Left renal pelvis (tissue), 4 donors: ENCODE data around the gene OR1D5. TPM values are rescaled to one million over a fixed set of nuclear protein-coding genes. Genes with fewer than 3 reads are reported as not detected.
A peak's percentile ranks its signal among the peaks of the same experiment; 100 is the strongest.
"Not testable (repeated sequence)": the region's sequence is repeated elsewhere in the genome, so short reads cannot be mapped to it uniquely, and the experiment has no call there.

Experiments
- DNase-seq, 4 donors: peaks; one replicate each; pipeline ENCODE4 v3.0.0-alpha.2; 2013; ENCODE audit warnings: low read depth in 4 of 4, low spot score in 3 of 4
- polyA plus RNA-seq, 4 donors: library from polyadenylated mRNA; unstranded; fragments of 120-200 nt; gene quantifications; one replicate each; pipeline ENCODE4 v1.2.1, GENCODE V29; 2013; ENCODE audit not compliant: insufficient read length in 4 of 4

Gene OR1D5, protein sequence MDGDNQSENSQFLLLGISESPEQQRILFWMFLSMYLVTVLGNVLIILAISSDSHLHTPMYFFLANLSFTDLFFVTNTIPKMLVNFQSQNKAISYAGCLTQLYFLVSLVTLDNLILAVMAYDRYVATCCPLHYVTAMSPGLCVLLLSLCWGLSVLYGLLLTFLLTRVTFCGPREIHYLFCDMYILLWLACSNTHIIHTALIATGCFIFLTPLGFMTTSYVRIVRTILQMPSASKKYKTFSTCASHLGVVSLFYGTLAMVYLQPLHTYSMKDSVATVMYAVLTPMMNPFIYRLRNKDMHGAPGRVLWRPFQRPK
- polyA plus RNA-seq, result not detected

DNA sequence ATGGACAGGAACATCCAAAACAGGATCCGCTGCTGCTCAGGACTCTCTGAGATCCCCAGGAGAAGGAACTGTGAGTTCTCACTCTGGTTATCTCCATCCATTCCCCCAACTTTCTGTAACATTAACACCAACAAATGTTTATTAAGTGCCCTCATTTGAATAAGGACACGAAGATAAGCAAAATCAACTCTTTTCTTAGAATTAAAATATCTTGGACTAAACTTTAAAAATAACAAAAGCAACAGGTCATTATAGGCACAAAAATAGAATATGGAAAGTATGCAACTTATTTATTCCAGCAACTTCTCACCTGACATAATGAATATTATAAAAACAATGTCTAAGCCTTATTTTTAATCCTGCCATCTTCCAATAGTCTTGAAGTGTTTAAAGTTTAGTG, at the start of gene OR1D5:
Gene OR1D5, minus strand, starts transcription at position 101 of the 400 bp plus-strand sequence. Its CDS starts 0 bp downstream, at position 101.
- DNase-seq, result not testable (repeated sequence)

DNA sequence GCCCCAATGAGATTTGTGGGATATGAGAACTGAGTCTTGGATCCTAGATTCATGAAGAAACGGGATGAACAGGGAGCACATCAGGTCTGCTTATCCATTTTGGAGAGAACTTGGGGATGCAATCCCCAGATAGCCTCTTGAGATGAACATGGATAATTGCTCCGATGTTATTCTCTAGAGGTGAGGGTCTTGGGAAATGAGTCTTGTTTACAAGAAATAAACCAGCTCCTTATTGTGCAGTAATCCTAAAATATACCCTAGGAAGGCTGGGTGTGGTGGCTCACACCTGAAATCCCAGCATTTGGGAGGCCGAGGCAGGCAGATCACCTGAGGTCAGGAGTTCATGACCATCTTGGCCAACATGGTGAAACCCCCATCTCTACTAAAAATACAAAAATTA, 40.9 kb upstream of the OR1D5 start, which contains the start of gene OR1D2:
Gene OR1D2, minus strand, starts transcription at position 101 of the 400 bp plus-strand sequence. CDS start 11,426 bp downstream, outside the sequence.
- DNase-seq, result no peak

DNA sequence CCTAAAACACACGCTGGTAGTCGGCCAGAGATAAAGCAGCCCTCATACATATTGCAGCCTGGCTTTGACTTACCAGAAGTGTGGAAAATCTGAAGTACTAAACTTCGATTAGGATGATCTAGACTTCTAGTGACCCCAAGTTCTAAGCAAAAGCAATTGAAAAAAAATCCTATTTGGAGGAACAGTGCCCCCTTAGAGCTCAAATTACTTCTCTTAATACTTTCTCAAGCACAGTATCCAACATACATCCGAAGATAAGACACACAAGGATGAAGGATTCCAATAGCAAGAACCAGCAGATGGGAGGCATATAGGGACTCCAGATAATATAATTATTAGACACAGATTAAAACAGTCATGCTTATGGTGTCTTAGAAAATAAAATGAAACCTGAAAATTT, 10.4 kb upstream of the OR1D5 start:
- not testable (repeated sequence) for DNase-seq

DNA sequence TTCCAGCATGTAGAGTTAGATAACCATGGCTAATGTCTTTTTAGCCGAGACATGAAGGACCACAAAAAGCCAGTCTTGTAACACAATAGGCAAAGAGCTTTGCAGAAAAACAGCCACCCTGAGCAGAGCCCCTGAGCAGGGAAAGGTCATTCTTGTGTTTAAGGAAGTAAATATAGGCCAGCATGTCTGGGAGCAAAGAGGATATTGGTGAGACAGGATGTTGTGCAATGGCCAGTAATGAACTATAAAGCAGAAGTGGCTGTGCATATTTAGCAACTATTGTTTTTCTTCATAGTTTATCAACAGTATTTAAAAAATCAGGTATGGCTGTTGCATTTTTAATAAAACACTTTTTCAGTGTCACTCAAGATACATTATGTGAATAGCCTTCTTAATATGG, 1.8 kb upstream of the OR1D5 start:
- DNase-seq, result not testable (repeated sequence)

DNA sequence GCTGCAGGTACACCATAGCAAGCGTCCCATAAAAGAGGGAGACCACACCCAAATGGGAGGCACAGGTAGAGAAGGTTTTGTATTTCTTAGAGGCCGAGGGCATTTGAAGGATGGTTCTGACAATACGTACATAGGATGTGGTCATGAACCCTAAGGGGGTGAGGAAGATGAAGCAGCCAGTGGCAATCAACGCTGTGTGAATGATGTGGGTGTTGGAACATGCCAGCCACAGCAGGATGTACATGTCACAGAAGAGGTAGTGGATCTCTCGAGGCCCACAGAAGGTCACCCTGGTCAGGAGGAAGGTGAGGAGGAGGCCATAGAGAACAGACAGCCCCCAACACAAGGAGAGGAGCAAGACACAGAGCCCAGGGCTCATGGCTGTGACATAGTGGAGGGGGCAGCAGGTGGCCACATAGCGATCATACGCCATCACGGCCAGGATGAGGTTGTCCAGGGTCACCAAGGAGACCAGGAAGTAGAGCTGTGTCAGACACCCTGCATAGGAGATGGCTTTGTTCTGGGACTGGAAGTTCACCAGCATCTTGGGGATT, 506 bp downstream of the OR1D5 start:
- DNase-seq, result not testable (repeated sequence)

DNA sequence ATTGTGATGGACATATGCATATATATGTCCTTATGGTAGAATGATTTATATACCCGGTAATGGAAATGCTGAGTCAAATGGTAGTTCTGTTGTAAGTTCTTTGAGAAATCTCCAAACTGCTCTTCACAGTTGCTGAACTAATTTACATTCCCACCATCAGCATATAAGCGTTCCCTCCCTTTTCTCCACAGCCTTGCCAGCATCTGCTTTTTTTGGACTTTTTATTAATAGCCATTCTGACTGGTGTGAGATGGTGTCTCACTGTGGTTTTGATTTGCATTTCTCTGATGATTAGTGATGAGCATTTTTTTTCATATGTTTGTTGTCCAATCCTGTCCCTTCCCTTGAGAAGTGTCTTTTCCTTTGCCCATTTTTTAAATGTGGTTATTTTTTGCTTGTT, 8.5 kb downstream of the OR1D5 start:
- DNase-seq, result not testable (repeated sequence)

DNA sequence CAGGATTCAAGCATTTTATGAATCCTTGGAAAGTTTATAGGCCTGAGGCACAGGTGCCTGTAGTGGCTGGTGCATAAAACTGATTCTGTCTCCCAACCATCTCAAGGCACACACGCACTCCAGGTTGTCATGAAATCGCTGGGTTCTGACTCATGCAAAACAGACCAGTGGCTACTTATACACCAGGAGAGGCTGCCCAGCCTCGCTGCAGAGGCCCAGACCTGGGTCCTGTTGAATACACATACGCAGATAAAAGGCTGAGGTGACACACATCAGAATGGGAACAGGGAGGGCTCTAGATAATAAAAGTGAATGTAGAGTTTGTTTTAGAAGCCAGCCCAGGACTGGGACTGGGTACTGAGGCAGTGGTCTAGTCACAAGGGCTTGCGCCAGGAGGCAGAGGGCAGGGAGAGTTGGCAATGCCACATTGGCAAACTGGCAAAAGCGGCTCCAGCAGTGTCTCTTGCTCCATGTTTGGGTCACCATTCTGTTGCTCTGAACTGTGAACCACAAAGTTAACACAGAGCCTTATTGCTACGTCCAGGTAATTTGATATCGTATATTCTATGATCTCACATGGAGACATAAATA, 13.6 kb downstream of the OR1D5 start:
- no peak for DNase-seq

DNA sequence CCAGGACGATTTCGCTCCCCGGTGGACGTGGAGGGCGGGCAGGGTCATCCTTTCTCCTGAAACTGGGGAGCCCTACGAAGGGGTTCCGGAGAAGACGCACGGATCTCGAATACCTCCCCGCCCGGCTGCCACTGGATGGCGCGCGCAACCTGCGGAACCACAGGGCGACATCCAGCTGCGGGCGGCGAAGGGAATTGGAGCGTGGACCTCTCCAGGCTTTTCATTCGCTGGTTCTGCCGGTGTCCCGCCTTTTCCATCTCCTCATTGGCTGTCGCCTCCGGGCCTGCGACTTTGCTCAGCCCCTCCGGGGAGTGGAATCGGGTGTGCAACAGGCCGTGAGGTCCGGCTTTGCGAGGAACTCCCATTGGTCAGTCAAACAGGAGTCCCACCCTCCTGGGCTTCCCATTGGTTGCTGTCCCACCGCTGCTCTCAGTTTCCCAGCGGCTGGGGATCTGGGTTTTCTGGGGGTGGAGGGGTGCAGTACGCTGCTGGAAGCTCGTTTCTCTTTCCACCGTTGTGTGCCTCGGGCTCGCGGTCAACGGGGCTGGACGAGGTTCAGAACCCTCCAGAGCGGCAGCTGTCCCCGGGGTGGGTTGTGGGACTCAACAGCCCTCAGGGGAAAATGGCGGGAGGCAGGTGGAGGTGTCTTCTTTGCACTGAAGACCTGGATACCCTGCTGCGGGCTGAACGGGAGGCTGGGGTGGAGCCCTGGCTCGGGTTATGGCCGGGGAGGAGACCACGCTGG, 14.5 kb downstream of the OR1D5 start:
- peak; percentile 87 to 97 (median 91) for DNase-seq

DNA sequence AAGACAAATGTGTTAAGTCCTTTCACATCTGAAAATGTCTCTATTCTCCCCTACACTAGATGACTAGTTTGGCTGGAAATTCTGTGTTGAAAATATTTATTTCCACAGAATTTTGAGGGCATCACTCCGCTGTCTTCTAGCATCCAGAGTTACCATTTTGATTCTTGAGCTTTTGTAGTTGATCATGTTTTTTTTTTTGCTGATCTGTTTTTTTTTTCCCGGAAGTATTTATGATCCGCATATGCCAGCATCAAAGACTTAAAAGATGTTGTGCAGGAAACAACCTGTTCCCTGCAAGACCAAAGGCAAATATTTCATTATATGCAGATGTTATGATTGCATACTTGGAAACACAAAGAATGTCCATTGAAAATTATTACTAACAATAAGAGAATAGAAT, 16.7 kb downstream of the OR1D5 start:
- DNase-seq, result no peak

DNA sequence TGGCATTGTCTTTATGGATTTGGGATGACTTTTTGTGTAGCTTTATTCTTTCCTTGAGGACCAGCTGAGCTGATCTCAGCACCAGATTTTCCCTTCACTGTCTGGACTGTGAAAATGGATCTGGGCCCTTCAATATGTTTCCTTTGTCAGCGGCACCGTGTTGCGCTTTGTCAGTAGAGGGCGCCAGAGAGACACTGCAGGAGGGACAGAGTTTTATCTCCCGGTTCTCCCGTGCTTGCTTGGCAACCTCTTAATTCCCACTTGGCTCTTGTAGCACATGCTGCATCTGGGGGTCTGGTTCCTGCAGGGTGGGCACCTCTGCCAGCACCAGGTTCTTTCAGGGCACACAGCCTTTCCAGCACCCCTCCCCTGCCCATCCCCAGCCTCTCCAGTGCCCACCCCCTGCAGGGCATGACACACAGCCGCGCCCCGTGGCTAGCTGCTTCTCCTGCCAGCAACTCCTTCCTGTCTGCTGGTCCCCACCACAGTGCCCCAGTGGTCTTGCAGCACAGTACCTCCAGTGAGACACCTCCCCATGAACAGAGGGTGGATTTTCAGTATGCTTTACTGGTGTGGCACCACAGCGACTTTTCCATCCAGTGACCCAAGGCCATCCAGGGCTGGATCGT, 19.6 kb downstream of the OR1D5 start:
- no peak for DNase-seq

DNA sequence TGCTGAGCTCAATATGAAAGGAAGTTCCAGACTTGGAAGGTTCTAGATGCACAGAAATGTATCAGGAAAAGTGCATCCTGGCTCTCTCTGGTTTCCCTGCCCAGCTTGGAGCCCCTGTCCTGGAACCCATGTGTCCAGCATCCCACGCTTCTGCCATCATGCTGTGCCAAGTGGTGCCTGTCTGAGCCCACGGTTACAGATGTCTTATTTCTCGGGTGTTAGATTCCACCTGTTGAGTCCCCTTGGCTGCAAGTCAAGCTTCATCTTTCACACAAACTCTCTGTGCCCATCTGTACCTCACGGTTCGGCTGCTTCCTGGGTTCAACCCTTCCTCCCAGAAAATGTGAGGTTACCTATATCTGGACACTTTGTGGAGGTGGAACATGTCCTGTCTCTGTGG, 22.5 kb downstream of the OR1D5 start:
- DNase-seq, result no peak

DNA sequence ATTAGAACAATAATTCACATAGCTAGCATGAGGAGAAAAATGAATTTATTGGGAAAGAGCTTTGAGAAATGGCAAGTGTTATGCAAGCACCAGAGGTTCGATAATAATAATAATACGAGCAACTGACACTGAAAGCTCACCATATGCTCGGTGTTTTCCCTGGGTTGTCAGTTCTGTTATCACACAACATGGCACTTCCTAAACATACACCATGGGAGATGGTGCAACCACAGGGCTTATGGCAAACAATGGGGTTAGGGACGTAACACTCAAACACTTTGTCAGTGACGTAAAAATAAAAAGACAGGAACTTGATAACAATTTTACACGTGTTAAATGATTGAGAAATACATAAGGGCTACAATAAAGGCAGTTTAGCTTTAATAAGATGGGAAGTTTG, 23.7 kb downstream of the OR1D5 start:
- DNase-seq, result no peak

DNA sequence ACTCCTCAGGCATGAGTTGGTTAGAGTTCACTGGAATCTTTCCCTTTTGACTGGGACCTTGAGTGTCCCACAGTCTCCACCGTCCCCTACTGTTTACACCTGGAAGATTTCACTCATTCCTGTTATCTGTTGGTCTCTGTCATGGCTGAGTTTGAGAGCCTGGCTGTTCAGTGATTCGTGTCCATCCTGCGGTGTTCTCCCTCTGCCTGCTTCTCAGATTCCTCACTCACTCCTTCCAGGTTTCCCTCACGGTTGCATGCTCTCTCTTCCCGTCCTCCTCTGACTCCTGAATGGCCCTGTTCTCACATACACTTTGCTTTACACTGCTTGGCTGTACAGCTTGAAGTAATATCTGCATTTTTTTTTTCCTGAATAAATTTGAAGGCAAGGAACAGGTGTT, 24.5 kb downstream of the OR1D5 start:
- DNase-seq, result peak in 1 of 4 donors; percentile 5

DNA sequence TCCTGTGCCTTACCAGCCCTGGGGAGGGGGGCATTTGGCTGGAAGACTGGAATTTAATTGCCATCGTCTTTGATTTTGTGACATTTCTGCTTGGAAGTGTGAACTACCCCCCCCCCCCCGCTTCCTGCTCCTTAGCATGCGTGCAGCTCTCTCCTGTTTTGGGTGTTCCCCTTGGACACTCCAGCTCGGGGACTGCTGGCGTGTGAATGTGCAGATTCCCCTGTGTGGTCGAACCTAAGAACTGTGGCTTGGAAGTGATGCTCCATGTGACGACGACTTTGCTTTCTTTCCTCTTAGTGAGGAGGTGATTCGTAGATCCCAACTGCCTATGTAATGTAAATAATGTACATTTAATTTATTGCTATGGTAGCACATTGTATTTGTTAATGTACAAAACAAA, 26.1 kb downstream of the OR1D5 start:
- no peak for DNase-seq

DNA sequence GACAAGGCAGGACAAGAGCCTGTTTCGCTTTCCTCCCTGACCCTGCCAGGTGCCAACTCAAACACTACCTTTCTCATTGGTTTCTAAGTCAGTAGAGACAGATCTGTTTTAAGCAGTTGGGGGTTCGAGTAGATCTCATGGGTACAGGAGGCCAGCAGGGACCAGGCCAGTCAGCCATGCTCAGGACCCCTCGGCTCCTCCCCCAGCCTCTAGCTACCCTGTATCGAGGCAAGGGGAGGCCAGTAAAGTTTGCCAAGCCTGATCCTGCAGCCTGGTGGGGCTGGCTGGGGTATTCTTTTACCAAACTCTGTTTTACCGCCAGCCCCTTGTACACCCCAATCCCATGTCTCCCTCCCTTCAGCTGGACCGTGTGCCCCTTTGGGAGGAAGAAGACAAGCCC, 26.6 kb downstream of the OR1D5 start:
- no peak for DNase-seq

DNA sequence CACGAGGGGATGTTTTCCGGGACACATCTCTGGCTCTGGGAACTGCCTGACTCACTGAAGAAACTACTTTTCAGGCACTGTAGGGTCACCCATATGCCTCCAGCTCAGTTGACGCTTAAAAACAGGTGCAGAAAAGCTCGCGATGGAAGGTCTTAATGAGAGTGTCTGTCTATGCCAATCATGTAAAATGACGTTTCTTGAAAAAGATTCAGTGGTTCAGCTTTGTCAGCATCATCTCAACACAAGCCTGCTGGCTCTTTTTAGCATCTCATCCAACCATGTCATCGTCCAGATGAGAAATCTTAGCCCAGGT, 27.5 kb downstream of the OR1D5 start:
- DNase-seq, result no peak

DNA sequence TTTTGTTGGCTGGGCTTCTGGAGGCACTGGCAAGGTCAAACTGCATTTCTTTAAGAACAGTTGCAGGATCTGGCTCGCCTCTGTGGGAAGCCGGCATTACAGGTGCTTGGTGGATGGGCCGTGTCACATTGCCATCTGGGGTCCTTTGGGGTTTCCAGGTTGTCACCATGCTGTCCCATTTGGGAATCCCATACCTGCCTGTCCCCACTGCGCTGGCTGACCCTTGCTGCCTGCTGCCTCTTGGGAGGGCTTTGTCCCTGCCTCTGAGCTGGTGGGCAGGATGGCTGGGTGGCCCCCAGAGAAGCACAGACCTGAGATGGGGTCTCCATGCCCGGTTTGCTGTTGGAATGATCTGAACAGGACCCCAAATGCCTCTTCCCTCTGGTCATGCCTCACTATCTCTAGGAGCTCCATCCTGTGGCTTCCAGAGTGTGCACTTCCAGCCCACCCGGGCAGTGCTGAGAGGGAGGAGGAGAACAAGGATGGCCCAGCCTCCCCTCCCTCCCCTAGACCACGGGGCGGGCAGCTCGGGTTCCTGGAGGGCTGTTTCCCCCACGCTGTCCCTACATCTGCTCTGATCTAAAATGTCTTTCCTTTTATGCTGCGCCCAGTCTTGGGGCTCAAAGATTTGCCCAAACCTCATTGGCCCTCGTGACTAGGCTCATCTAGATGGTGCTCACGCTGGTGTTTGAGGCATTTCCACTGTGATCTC, 28.0 kb downstream of the OR1D5 start:
- no peak for DNase-seq

DNA sequence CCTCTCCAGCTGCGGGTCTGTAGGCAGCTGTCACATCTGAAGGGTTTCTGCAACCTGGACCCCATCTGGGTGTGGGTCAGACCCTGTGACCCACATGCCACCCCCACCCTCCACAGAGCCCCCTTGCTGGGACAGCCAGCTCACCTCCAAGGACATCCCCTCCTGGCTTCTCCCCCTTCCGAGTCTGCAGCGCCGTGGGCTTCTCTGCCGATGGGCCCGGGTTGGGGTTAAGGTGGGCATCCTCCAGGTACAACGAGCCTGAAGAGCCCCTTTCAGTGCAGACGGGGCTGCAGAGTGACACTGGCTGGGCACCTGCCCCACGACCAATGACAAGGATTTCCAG, 28.9 kb downstream of the OR1D5 start:
- no peak for DNase-seq

DNA sequence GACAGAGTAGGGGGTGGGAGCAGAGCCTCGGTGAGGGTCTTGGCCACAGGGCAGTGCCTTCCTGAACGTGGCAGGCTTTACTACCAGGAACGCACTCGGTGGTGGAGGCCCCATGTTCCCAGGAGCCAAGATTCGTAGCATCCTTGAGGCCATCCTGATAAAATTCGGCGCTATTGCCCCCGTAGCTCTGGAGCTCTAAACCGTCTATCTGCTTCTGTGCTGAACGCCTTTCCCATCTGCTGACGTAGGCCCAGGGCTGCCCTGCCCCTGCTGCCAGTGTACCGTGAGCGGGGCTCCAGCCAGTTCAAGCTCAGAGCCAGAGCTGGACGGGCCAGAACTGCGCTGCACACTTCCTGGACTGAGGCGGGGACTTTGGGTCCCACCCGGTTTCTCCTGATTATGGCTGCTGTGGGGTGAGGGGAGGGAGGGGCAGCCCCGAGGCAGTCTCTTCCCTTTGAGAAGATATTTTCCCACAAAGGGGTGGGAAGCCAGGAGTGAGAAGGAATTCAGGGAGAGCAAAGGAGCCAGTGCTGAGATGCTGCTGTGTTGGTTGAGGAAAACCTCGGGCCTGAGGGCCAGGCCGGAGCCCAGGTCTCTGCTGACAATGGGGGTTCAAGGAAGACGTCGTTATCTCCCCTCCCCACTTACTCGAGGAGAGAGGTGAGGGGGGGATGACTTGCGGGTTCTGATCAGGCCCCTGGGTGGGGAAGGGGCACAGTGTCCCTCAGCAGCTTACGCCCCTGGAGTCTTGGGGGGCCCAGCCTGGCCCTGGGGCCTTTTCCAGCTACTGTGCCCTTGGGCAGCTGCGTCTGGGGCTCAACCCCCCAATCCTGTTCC, 29.4 kb downstream of the OR1D5 start:
- no peak for DNase-seq

DNA sequence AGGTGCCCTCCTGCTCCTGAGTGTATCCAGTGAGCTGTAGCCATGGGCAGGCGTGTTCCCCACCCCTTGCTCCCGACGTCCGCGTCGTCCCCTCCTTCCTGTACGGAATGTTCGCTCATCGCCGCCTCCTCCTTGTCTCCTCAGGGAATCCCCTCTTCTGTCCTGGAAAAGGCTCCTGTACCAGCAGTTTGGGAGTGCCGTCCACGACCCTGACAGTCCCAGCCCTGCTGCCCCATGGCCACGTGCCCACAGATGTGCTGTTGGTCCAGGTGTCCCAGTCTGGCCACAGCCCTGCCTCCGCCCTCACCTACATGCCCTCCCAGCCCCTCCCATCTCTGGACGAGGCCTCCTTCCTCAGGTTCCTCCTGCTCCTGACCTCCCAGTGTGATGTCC, 30.2 kb downstream of the OR1D5 start:
- DNase-seq, result no peak
